Endothelial cell of umbilical vein (primary cell): ENCODE results near the gene ISG15. TPM values are rescaled to one million over a fixed set of nuclear protein-coding genes. Genes with fewer than 3 reads are reported as not detected.

ENCODE experiments used
- BruUV-seq: library from RNA; stranded (reverse); fragments of 400-500 nt; replicated peaks from 2 replicates; lab custom pipeline; 2021; lab: Mats Ljungman, UMichigan
- CTCF ChIA-PET: fragments of 300-600, 350-600 bp; sonication (Branson Sonifier 250); formaldehyde crosslinking; loops from one replicate; lab custom pipeline; 2021; ENCODE audit warnings: antibody characterized with exemption, inconsistent platforms; lab: Charles Lee
- POLR2A ChIA-PET: fragments of 300-600, 350-600 bp; sonication (Branson Sonifier 250); formaldehyde crosslinking; loops from one replicate; lab custom pipeline; 2021; ENCODE audit warnings: antibody characterized with exemption, inconsistent platforms; lab: Charles Lee
- DNase-seq: peaks from one replicate; pipeline ENCODE4 v3.0.0-alpha.2; 2011; ENCODE audit warnings: low read depth, low spot score
- FAIRE-seq: peaks from 2 replicates; lab custom pipeline; 2011; peaks lifted over from hg19 to GRCh38; lab: Jason Lieb, UNC
- H2AFZ ChIP-seq: 2 replicates; pipeline ENCODE4 v1.6.0; 2012; ENCODE audit warnings: low read depth, low read length, control low read depth, inconsistent platforms
- H3K27ac ChIP-seq: 2 replicates; pipeline ENCODE4 v1.5.1; 2011; ENCODE audit warnings: low read depth, mild to moderate bottlenecking, control low read depth, low read length, moderate library complexity; ENCODE audit not compliant: insufficient read depth
- H3K27me3 ChIP-seq, 2 experiments: 2 replicates each; pipeline versions ENCODE4 v1.6.0 to v1.6.1; 2011; ENCODE audit warnings: low read length in 2 of 2, mixed read lengths in 1 of 2; ENCODE audit not compliant: control insufficient read depth in 2 of 2, insufficient read depth in 2 of 2
- H3K36me3 ChIP-seq, 2 experiments: 2 replicates in 1 of 2; 3 replicates in 1 of 2; pipeline ENCODE4 v1.5.1; 2011; ENCODE audit warnings: low read length in 2 of 2, mild to moderate bottlenecking in 1 of 2, moderate library complexity in 1 of 2; ENCODE audit not compliant: control insufficient read depth in 2 of 2, insufficient read depth in 2 of 2; ENCODE audit errors: extremely low read depth in 1 of 2
- H3K4me1 ChIP-seq: 3 replicates; pipeline ENCODE4 v1.5.1; 2011; ENCODE audit warnings: mild to moderate bottlenecking, low read length; ENCODE audit not compliant: control insufficient read depth, insufficient read depth; ENCODE audit errors: extremely low read depth
- H3K4me2 ChIP-seq: 2 replicates; pipeline ENCODE4 v1.6.1; 2011; ENCODE audit warnings: low read length, control low read depth, mixed read lengths; ENCODE audit not compliant: insufficient read depth
- H3K4me3 ChIP-seq, 3 experiments: fragments of 200-600 bp in 1 of 3; sonication (generic), shearing (Covaris generic) in 1 of 3; replicated peaks in 1 of 3; 2 replicates each; pipeline ENCODE4 v1.5.1; 2011 to 2016; ENCODE audit warnings: control low read depth in 3 of 3, low read length in 3 of 3, mild to moderate bottlenecking in 2 of 3, inconsistent platforms in 1 of 3, low read depth in 1 of 3, moderate library complexity in 1 of 3; ENCODE audit not compliant: insufficient read depth in 1 of 3
- H3K79me2 ChIP-seq: 2 replicates; pipeline ENCODE4 v1.6.0; 2012; ENCODE audit warnings: low read length, inconsistent platforms; ENCODE audit not compliant: control insufficient read depth, insufficient read depth
- H3K9ac ChIP-seq: replicated peaks from 2 replicates; pipeline ENCODE3; 2011; ENCODE audit warnings: low read length, control low read depth; ENCODE audit not compliant: insufficient read depth; ENCODE audit errors: extremely low read depth
- H3K9me1 ChIP-seq: replicated peaks from 3 replicates; pipeline ENCODE4 v1.6.0; 2011; ENCODE audit warnings: mild to moderate bottlenecking, low read length; ENCODE audit not compliant: control insufficient read depth, insufficient read depth; ENCODE audit errors: extremely low read depth
- H3K9me3 ChIP-seq: replicated peaks from 2 replicates; pipeline ENCODE4 v1.5.1; 2012; ENCODE audit warnings: low read length, inconsistent platforms; ENCODE audit not compliant: control insufficient read depth, insufficient read depth
- H4K20me1 ChIP-seq: replicated peaks from 2 replicates; pipeline ENCODE3; 2011; ENCODE audit warnings: mild to moderate bottlenecking, low read length; ENCODE audit not compliant: control insufficient read depth, insufficient read depth; ENCODE audit errors: extremely low read depth
- EZH2 ChIP-seq: IDR thresholded peaks from 2 replicates; pipeline ENCODE4 v1.6.1; 2012; ENCODE audit warnings: borderline replicate concordance, low read depth, mild to moderate bottlenecking, moderate library complexity, low read length, inconsistent platforms; ENCODE audit not compliant: severe bottlenecking
- FOS ChIP-seq: IDR thresholded peaks from 2 replicates; pipeline ENCODE4 v1.6.1; 2011; ENCODE audit warnings: mild to moderate bottlenecking, low read length, moderate library complexity, borderline replicate concordance; ENCODE audit not compliant: insufficient read depth
- GATA2 ChIP-seq: IDR thresholded peaks from 2 replicates; pipeline ENCODE4 v1.7.0; 2011; ENCODE audit warnings: low read depth, mild to moderate bottlenecking, moderate library complexity, mixed read lengths, low read length; ENCODE audit not compliant: insufficient read length, insufficient read depth
- JUN ChIP-seq: IDR thresholded peaks from 2 replicates; pipeline ENCODE4 v1.6.1; 2011; ENCODE audit warnings: borderline replicate concordance, low read depth; ENCODE audit not compliant: insufficient read length, insufficient read depth
- MYC ChIP-seq: IDR thresholded peaks from one replicate; pipeline ENCODE4 v1.6.1; 2011; ENCODE audit warnings: mild to moderate bottlenecking, low read depth, low read length
- POLR2A ChIP-seq: IDR thresholded peaks from 2 replicates; pipeline ENCODE4 v1.6.1; 2012; ENCODE audit warnings: low read depth, mild to moderate bottlenecking, control low read depth, low read length
- POLR2AphosphoS5 ChIP-seq: IDR thresholded peaks from 2 replicates; pipeline ENCODE4 v1.6.1; 2012; ENCODE audit warnings: low read depth, mild to moderate bottlenecking, control low read depth, low read length, moderate library complexity; ENCODE audit not compliant: insufficient read depth
- dilution Hi-C: fragments of 300-500 bp; cut with MboI; formaldehyde crosslinking; loops from one replicate; pipeline ENCODE4 v1.15.0; 2019; ENCODE audit warnings: low sequenced_read_pairs; ENCODE audit not compliant: extremely low pct_ligation_motif_present
- intact Hi-C: fragments of 100-400 bp; cut with micrococcal nuclease; formaldehyde crosslinking; loops from one replicate; pipeline ENCODE4 v1.10.0; 2022
- polyA plus RNA-seq, 4 experiments: library from polyadenylated mRNA; depleted of rRNA in 3 of 4; stranded (reverse) in 3 of 4; unstranded in 1 of 4; fragments of >200 nt; gene quantifications; 2 replicates each; pipeline versions ENCODE4 v1.2.1 to v1.2.3, GENCODE V29; 2011 to 2012; ENCODE audit warnings: missing spikeins in 1 of 4
- total RNA-seq: library from RNA; stranded (reverse); gene quantifications from 2 replicates; pipeline ENCODE4 v1.2.3, GENCODE V29; 2021
- TF ChIP-seq, protein P1 (sequence below): IDR thresholded peaks from 2 replicates; pipeline ENCODE4 v1.6.1; 2011; ENCODE audit not compliant: insufficient read depth, insufficient read length
- TF ChIP-seq, protein P2 (sequence below), 2 donors: IDR thresholded peaks; 1 replicate in 1 of 2; 2 replicates in 1 of 2; pipeline ENCODE4 v1.5.1; 2011; ENCODE audit warnings: low read length in 2 of 2, mild to moderate bottlenecking in 2 of 2, moderate library complexity in 2 of 2, control low read depth in 1 of 2, inconsistent platforms in 1 of 2, low read depth in 1 of 2; ENCODE audit not compliant: insufficient read depth in 1 of 2; ENCODE audit errors: extremely low read depth in 1 of 2

The ISG15 gene
- total and polyA plus RNA-seq, 2 donors (not counting 3 experiments of a cell fraction or from before 2014, with no cell fraction given): 44.6 to 154 TPM

DNA sequence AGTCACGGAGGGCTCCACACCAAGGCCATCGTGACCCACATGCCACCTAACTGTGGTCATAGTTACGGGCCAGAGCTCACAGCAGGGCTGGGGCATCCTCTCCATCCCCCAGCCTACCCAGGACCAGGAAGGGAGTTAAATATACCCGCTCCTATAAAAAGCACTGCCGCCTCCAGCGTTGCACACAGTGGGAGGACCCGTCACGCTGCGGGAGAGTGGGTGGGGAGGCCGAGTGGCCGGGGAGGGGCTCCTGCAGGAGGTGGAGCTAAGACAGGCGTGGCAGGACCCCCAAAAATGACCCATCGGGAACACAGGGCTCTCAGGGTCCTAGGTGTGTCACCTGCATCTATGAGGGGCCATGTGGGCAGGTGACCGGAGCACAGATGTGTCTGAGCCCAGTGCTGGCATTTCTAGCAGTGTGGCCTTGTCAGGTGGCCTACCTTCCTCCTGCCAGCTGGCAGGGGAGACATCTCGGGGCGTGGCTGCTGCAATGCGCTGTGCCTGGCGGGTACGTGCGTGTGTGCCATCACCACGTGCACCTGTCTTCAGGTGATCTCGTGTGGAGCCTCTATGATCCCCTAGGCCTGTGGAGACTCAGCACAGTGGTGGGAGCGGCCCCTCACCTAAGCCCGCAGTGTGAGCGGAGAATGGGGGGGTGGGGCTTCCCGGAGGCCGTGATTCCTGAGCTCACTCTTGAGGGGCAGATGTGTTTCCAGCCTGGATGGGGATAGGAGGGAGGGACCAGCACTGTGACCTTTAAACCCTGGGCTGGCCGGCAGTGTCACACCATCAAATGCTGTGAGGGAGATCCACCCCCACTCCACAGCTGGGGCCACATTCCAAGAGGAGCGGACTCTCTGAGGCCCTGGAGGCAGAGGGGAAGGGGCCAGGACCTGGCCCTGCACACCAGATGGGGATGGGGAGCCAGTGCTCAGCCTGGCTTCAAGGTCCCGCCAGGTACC lies 24.4 kb downstream of the ISG15 start:
- FAIRE-seq (no peak), DNase-seq (no peak)
- dilution Hi-C loops: no loop called here
- Histone ChIP-seq H3K9me1 (no peaks in the 10 kb centered on the region), H3K36me3 (peaks cover 0 to 10% of the 10 kb centered on the region in 2 experiments), H4K20me1 (no peaks in the 10 kb centered on the region), H3K27ac (no peak overlapping the region), H3K9me3 (no peaks in the 10 kb centered on the region), H3K9ac (no peak overlapping the region), H3K4me1 (peaks cover 7% of the 10 kb centered on the region), H3K79me2 (no peaks in the 10 kb centered on the region), H2AFZ (no peak overlapping the region), H3K4me2 (no peak overlapping the region), H3K4me3 (no peak overlapping the region), H3K27me3 (no peaks in the 10 kb centered on the region)
- CTCF ChIA-PET: interaction anchor here (0.8 to 1.7 kb wide), 2 partner anchors 26 to 53 kb away, joined by 3 to 4 read pairs; no protein-coding TSS in a partner anchor
- no peak for TF ChIP-seq MYC
- TF ChIP-seq, protein P1, sequence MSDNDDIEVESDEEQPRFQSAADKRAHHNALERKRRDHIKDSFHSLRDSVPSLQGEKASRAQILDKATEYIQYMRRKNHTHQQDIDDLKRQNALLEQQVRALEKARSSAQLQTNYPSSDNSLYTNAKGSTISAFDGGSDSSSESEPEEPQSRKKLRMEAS: no peak
- no peak for TF ChIP-seq JUN
- TF ChIP-seq GATA2: no peak
- no peak for TF ChIP-seq POLR2AphosphoS5
- no peak for TF ChIP-seq POLR2A
- TF ChIP-seq, protein P2, sequence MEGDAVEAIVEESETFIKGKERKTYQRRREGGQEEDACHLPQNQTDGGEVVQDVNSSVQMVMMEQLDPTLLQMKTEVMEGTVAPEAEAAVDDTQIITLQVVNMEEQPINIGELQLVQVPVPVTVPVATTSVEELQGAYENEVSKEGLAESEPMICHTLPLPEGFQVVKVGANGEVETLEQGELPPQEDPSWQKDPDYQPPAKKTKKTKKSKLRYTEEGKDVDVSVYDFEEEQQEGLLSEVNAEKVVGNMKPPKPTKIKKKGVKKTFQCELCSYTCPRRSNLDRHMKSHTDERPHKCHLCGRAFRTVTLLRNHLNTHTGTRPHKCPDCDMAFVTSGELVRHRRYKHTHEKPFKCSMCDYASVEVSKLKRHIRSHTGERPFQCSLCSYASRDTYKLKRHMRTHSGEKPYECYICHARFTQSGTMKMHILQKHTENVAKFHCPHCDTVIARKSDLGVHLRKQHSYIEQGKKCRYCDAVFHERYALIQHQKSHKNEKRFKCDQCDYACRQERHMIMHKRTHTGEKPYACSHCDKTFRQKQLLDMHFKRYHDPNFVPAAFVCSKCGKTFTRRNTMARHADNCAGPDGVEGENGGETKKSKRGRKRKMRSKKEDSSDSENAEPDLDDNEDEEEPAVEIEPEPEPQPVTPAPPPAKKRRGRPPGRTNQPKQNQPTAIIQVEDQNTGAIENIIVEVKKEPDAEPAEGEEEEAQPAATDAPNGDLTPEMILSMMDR (IDR thresholded peaks at IDR 0.05; ENCODE audit: extremely low read depth in 1 of 2, insufficient read depth in 1 of 2, low read depth in 1 of 2, low read length in 2 of 2): no peak
- no peak for TF ChIP-seq FOS
- no peak for TF ChIP-seq EZH2
- POLR2A ChIA-PET: no interaction called here
- intact Hi-C loops: no loop called here
- no TSS peak for BruUV-seq
